ENCODE results near the gene JAG1.

DNA sequence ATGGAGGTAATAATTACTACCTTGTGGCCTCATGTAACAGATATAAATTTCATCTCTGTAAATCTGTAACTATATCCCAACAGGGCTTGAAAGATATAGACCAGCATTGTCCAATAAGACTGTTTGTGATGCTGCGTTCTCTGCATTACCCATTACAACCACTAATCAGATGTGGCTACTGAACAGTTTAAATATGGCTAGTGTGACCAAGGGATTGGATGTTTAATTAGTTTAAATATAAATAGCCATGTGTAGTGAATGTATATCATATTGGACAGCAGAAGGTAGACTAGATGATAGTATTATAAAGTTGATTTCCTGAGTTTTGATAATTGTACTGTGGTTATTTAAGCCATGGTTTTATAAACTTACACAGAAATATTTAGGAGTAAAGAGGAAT lies 27.8 kb upstream of the JAG1 start:
- TF ChIP-seq YY1 (IDR thresholded peaks at IDR 0.05; ENCODE audit: low read depth), result no peak
- no peak for TF ChIP-seq EP300 (IDR thresholded peaks at IDR 0.05; ENCODE audit: borderline replicate concordance)
- TF ChIP-seq, protein P1, sequence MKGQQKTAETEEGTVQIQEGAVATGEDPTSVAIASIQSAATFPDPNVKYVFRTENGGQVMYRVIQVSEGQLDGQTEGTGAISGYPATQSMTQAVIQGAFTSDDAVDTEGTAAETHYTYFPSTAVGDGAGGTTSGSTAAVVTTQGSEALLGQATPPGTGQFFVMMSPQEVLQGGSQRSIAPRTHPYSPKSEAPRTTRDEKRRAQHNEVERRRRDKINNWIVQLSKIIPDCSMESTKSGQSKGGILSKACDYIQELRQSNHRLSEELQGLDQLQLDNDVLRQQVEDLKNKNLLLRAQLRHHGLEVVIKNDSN (IDR thresholded peaks at IDR 0.05), result no peak
- no peak for TF ChIP-seq CREB1 (IDR thresholded peaks at IDR 0.05; ENCODE audit: low read depth)
- TF ChIP-seq, protein P2, sequence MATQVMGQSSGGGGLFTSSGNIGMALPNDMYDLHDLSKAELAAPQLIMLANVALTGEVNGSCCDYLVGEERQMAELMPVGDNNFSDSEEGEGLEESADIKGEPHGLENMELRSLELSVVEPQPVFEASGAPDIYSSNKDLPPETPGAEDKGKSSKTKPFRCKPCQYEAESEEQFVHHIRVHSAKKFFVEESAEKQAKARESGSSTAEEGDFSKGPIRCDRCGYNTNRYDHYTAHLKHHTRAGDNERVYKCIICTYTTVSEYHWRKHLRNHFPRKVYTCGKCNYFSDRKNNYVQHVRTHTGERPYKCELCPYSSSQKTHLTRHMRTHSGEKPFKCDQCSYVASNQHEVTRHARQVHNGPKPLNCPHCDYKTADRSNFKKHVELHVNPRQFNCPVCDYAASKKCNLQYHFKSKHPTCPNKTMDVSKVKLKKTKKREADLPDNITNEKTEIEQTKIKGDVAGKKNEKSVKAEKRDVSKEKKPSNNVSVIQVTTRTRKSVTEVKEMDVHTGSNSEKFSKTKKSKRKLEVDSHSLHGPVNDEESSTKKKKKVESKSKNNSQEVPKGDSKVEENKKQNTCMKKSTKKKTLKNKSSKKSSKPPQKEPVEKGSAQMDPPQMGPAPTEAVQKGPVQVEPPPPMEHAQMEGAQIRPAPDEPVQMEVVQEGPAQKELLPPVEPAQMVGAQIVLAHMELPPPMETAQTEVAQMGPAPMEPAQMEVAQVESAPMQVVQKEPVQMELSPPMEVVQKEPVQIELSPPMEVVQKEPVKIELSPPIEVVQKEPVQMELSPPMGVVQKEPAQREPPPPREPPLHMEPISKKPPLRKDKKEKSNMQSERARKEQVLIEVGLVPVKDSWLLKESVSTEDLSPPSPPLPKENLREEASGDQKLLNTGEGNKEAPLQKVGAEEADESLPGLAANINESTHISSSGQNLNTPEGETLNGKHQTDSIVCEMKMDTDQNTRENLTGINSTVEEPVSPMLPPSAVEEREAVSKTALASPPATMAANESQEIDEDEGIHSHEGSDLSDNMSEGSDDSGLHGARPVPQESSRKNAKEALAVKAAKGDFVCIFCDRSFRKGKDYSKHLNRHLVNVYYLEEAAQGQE (IDR thresholded peaks at IDR 0.05; ENCODE audit: low read depth), result no peak
- no peak for TF ChIP-seq TEAD4 (IDR thresholded peaks at IDR 0.05)

All from Ishikawa (cell line).